Measurements from ENCODE around the gene PDE10A. TPM values are rescaled to one million over a fixed set of nuclear protein-coding genes. Genes with fewer than 3 reads are reported as not detected.

PDE10A gene
- total and polyA plus RNA-seq, 2 of the 8 experiments (the other 6 are each of a cell fraction or from before 2014, with no cell fraction given), result 1.1 to 2.4 TPM

GRCh38 chr6:165675120-165675519 is 12.1 kb upstream of the PDE10A start (continued):
- TF ChIP-seq USF2 (IDR thresholded peaks at IDR 0.05; ENCODE audit: low read length), result no peak
